AG10803 (cell line): ENCODE measurements around the gene MYO3B.

Source experiments
- DNase-seq: peaks from one replicate; pipeline ENCODE4 v3.0.0; 2010; ENCODE audit warnings: low read depth
- H3K4me3 ChIP-seq: 2 replicates; pipeline ENCODE4 v1.5.1; 2011; ENCODE audit warnings: mild to moderate bottlenecking, low read length, control low read depth
- TF ChIP-seq, protein P1 (sequence below): conservative IDR thresholded peaks from 2 replicates; pipeline ENCODE4 v1.5.1; 2011; ENCODE audit warnings: mild to moderate bottlenecking, low read length, control low read depth, inconsistent platforms

MYO3B gene

GRCh38 chr2:170243118-170243837 is 65.3 kb downstream of the MYO3B start:
- H3K4me3 ChIP-seq = no peak overlapping the region
- TF ChIP-seq, protein P1, sequence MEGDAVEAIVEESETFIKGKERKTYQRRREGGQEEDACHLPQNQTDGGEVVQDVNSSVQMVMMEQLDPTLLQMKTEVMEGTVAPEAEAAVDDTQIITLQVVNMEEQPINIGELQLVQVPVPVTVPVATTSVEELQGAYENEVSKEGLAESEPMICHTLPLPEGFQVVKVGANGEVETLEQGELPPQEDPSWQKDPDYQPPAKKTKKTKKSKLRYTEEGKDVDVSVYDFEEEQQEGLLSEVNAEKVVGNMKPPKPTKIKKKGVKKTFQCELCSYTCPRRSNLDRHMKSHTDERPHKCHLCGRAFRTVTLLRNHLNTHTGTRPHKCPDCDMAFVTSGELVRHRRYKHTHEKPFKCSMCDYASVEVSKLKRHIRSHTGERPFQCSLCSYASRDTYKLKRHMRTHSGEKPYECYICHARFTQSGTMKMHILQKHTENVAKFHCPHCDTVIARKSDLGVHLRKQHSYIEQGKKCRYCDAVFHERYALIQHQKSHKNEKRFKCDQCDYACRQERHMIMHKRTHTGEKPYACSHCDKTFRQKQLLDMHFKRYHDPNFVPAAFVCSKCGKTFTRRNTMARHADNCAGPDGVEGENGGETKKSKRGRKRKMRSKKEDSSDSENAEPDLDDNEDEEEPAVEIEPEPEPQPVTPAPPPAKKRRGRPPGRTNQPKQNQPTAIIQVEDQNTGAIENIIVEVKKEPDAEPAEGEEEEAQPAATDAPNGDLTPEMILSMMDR = no peak
- DNase-seq = no peak

- TF ChIP-seq, protein P1 = no peak
- DNase-seq = no peak
- H3K4me3 ChIP-seq = no peak overlapping the region
These were observed 66.0 kb downstream of the MYO3B start for GRCh38 chr2:170243898-170244297.

DNA sequence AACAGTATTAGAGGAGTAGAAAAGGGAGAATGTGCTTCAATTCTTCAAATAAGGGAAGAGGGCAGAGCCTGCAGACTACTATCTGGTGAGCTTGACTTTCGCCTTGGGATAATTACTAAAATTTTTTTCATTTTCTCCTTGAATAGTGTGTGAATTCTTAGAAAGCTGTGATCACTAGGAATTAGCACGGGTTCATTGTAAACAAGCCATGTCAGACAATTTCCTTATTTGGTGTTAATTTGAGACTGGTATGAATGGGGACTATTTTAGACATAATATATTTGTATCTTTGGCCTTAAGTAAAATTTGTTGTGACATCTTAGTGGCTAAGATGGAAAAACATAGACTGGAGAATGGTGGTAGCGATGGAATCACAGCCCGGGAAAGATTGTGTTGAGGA is 66.6 kb downstream of the MYO3B start:
- TF ChIP-seq, protein P1 = no peak
- DNase-seq = no peak

DNA sequence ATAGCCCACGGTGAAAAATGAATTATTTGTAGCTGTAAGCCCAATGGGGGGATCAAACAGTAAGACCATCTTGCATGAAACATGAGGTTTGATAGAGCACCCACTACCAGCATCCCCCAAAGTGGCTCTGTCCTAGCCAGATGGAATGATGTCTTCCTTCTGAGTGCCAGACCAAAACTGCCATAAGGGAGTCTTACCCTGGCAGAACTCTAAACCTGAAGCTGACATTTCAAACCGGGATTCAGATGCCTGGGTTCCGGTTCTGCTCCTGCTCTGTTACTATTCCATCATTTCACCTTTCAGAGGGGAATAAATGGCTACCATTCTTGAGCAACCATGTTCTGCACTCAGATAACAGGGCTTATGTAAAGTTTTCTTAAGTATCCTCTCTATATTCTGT is 67.4 kb downstream of the MYO3B start:
- H3K4me3 ChIP-seq = no peak overlapping the region
- no peak for DNase-seq
- TF ChIP-seq, protein P1 = no peak

More for the DNA sequence above, 66.6 kb downstream of the MYO3B start:
- H3K4me3 ChIP-seq = no peak overlapping the region

GRCh38 chr2:170247333-170247732 is 69.4 kb downstream of the MYO3B start:
- no peak overlapping the region for H3K4me3 ChIP-seq
- no peak for DNase-seq
- TF ChIP-seq, protein P1 = no peak

DNA sequence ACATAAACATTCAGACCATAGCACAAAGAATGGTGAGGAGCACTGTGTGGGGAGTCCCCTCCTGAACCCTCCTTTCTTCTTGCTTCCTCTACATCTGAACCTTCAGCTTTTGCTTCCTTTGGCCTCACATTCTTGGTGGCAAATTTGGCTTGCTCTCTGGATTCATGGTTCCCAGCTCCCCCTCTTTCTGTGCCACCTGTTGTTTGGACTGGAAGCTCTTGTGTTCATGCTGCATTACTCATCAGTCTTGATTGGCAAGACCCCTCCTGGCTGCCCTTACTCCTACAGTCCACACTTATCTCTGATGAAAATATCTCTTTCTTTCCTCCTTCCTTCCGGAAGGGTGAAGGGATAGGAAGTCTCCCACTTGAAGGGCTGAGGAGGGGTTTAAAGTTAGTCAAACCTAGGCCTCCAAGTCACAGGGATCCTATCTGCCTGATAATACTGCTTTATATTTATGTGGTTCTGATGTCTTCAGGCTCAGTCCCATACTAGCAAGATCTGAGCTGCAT is 70.0 kb downstream of the MYO3B start:
- no peak overlapping the region for H3K4me3 ChIP-seq
- DNase-seq = no peak
- TF ChIP-seq, protein P1 = no peak

DNA sequence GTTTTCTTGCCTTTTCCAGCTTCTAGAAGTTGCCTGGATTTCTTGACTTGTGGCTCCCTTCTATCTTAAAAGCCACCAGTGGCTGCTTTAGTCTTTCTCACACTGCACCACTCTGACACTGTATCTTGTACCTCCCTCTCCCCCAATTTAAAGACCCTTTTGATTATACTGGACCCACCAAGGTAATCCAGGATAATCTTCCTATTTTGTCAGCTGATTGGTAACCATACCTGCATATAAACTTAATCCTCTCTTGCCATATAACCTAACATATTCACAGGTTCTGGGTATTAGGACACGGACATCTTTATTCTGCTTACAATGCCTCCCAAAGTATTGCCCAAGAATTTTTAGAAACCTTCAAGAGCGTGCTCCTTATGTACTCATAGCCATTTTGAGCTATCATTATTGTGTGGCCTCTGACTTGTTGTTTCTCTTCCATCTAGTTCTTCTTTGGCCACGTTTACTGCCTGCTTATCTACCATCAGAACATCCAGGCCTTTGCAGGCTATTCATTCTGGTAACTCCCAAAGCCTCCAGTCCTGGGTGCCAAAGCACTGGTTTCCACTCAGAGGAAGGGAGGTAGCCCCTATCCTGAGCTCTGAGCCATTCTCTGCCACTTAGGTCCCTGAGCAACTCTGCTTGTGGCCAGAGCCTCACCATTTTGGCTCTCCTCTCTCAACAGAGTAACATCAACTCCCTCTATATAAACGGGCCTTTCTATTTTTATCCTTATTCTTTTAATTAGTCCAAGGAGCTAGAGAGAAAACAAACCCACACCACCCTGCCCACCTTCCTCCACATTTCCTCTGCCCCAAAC is 70.8 kb downstream of the MYO3B start:
- DNase-seq = no peak
- no peak overlapping the region for H3K4me3 ChIP-seq
- TF ChIP-seq, protein P1 = no peak
